T-helper 1 cell treated with Interleukin-12 subunit alpha and Interleukin-12 subunit beta and Interleukin-4 antibody, amounts not matched to agents 30 ng/mL and 1 ng/mL, for 36 hours (primary cell): Measurements from ENCODE around the gene HNRNPH1. TPM values are rescaled to one million over a fixed set of nuclear protein-coding genes. Genes with fewer than 3 reads are reported as not detected.

ENCODE experiments used
- intact Hi-C: fragments of 100-400 bp; cut with micrococcal nuclease; formaldehyde crosslinking; loops from one replicate; pipeline ENCODE4 v1.15.1; 2024
- total RNA-seq: library from RNA; stranded (reverse); gene quantifications from 2 replicates; pipeline ENCODE4 v1.2.3, GENCODE V29; 2022

HNRNPH1 gene
- total RNA-seq, 1 donor from 2014 or later, result 968 TPM

GRCh38 chr5:179606071-179606909, 17.2 kb downstream of the HNRNPH1 start:
- intact Hi-C loops, result no loop called here

GRCh38 chr5:179605026-179605833, 18.2 kb downstream of the HNRNPH1 start:
- intact Hi-C loops, result no loop called here

GRCh38 chr5:179603308-179603707, 20.2 kb downstream of the HNRNPH1 start:
- intact Hi-C loops, result no loop called here

- intact Hi-C loops, result no loop called here
These were observed 21.4 kb downstream of the HNRNPH1 start for GRCh38 chr5:179601871-179602625.

- intact Hi-C loops, result no loop called here
These were observed 23.5 kb downstream of the HNRNPH1 start for GRCh38 chr5:179599973-179600372.

- intact Hi-C loops, result no loop called here
These were observed 23.9 kb downstream of the HNRNPH1 start for GRCh38 chr5:179599566-179599965.

- intact Hi-C loops, result no loop called here
These were observed 24.4 kb downstream of the HNRNPH1 start for GRCh38 chr5:179599100-179599499.

- intact Hi-C loops, result no loop called here
These were observed 27.1 kb downstream of the HNRNPH1 start for GRCh38 chr5:179596421-179596820.

- intact Hi-C loops, result no loop called here
These were observed 27.6 kb downstream of the HNRNPH1 start for GRCh38 chr5:179595916-179596315.

GRCh38 chr5:179588166-179588565, 35.3 kb downstream of the HNRNPH1 start:
- intact Hi-C loops, result no loop called here

GRCh38 chr5:179585941-179586401, 37.5 kb downstream of the HNRNPH1 start:
- intact Hi-C loops, result no loop called here

- intact Hi-C loops, result no loop called here
These were observed 46.0 kb downstream of the HNRNPH1 start for GRCh38 chr5:179577286-179577960.

GRCh38 chr5:179572386-179572785, 51.1 kb downstream of the HNRNPH1 start:
- intact Hi-C loops, result no loop called here

GRCh38 chr5:179568721-179569120, 54.8 kb downstream of the HNRNPH1 start:
- intact Hi-C loops, result no loop called here

- intact Hi-C loops, result no loop called here
These were observed 58.9 kb downstream of the HNRNPH1 start for GRCh38 chr5:179564526-179564925.

Other genes with a start within 250 kb of the HNRNPH1 start
- gene RUFY1, start 73.1 kb downstream of the HNRNPH1 start, total RNA-seq, result 43.4 and 47.5 TPM in 2 replicates
- gene CBY3, start 57.4 kb upstream of the HNRNPH1 start, total RNA-seq, result not detected in 2 replicates
- gene CANX, start 75.3 kb upstream of the HNRNPH1 start, total RNA-seq, result 485 and 502 TPM in 2 replicates
- 37.0 and 43.2 TPM in 2 replicates for gene MAML1, start 109.2 kb upstream of the HNRNPH1 start, total RNA-seq
- gene LTC4S, start 170.3 kb upstream of the HNRNPH1 start, total RNA-seq, result 1.7 and 2.4 TPM in 2 replicates
- 99.8 and 100 TPM in 2 replicates for gene MGAT4B, start 183.2 kb upstream of the HNRNPH1 start, total RNA-seq
- 254 and 274 TPM in 2 replicates for gene SQSTM1, start 197.2 kb upstream of the HNRNPH1 start, total RNA-seq
- gene MRNIP, start 235.1 kb upstream of the HNRNPH1 start, total RNA-seq, result 19.5 and 23.6 TPM in 2 replicates